IMR-90 (cell line): ENCODE measurements around the gene ANKRD6.

ENCODE experiments used
- BHLHE40 ChIP-seq: fragments of 150-350 bp; IDR thresholded peaks from 2 replicates; pipeline ENCODE4 v1.6.1; 2016; ENCODE audit warnings: mild to moderate bottlenecking, low read depth, low read length
- CTCF ChIP-seq: conservative IDR thresholded peaks from 2 replicates; pipeline ENCODE4 v1.5.1; 2012; ENCODE audit warnings: mild to moderate bottlenecking, low read depth, low read length, improper control_type of control experiment
- ELK1 ChIP-seq: fragments of 150-350 bp; IDR thresholded peaks from 2 replicates; pipeline ENCODE4 v1.6.1; 2016; ENCODE audit warnings: low read depth, mild to moderate bottlenecking, low read length, moderate library complexity, borderline replicate concordance
- MXI1 ChIP-seq: IDR thresholded peaks from 2 replicates; pipeline ENCODE4 v1.6.1; 2012; ENCODE audit warnings: low read depth, mild to moderate bottlenecking, low read length, moderate library complexity, borderline replicate concordance
- POLR2A ChIP-seq: IDR thresholded peaks from 2 replicates; pipeline ENCODE4 v1.6.1; 2012; ENCODE audit warnings: mild to moderate bottlenecking, low read depth, low read length
- RAD21 ChIP-seq: IDR thresholded peaks from 2 replicates; pipeline ENCODE4 v1.6.1; 2012; ENCODE audit warnings: low read length, improper control_type of control experiment
- RFX5 ChIP-seq: IDR thresholded peaks from 2 replicates; pipeline ENCODE4 v1.8.0; 2012; ENCODE audit warnings: low read depth, mild to moderate bottlenecking, low read length, moderate library complexity

- no peak for TF ChIP-seq RAD21
- no peak for TF ChIP-seq POLR2A
- TF ChIP-seq CTCF = no peak
- no peak for TF ChIP-seq BHLHE40
- no peak for TF ChIP-seq RFX5
- no peak for TF ChIP-seq MXI1
- no peak for TF ChIP-seq ELK1
Observed at GRCh38 chr6:89393659-89394058, 39.3 kb upstream of the ANKRD6 start.
